Middle frontal gyrus (tissue), 1 donor: ENCODE results near the gene REM2.

Experiments used
- DNase-seq: peaks from one replicate; pipeline ENCODE4 v3.0.0-alpha.2; 2015; ENCODE audit warnings: low spot score; ENCODE audit errors: extremely low spot score

Gene REM2

DNA sequence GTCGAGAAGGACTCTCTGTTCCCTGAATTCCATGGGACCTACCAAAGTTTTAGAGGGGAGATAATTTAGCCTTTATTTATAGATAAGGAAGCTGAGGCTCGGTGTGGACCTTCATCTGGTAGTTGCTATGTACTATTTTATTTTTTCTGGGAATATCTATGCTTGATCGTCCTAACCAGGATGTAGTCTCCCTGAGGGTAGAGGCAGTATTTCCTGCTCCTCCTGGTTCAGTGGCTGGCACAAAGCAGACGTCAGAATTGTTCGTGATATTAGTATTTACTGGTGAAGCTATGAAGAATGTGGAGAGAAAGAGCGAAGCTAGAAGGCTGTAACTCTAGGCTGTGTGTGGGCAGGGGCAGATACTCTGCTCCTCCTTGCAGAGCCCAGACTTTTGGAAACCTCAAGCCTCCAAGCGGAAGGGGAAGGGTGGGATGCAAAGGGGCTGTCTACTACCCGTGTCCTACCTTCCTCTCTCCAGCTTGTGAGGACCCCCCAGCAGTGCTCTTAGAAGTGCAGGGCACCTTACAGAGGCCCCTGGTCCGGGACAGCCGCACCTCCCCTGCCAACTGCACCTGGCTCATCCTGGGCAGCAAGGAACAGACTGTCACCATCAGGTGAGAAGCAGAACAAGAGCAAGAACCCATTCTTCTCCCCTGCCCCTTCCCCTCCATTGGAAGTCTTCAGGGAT lies 10.0 kb upstream of the REM2 start:
- DNase-seq = no peak

DNA sequence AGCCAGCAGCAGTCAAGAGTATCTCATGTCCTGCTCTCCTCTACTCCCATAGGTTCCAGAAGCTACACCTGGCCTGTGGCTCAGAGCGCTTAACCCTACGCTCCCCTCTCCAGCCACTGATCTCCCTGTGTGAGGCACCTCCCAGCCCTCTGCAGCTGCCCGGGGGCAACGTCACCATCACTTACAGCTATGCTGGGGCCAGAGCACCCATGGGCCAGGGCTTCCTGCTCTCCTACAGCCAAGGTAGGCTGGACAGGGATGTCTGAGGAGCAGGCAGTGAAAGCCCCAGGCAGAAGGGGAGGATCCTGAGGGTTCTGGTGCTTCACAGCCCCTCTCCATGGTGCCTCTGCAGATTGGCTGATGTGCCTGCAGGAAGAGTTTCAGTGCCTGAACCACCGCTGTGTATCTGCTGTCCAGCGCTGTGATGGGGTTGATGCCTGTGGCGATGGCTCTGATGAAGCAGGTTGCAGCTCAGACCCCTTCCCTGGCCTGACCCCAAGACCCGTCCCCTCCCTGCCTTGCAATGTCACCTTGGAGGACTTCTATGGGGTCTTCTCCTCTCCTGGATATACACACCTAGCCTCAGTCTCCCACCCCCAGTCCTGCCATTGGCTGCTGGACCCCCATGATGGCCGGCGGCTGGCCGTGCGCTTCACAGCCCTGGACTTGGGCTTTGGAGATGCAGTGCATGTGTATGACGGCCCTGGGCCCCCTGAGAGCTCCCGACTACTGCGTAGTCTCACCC lies 7.8 kb upstream of the REM2 start:
- no peak for DNase-seq

DNA sequence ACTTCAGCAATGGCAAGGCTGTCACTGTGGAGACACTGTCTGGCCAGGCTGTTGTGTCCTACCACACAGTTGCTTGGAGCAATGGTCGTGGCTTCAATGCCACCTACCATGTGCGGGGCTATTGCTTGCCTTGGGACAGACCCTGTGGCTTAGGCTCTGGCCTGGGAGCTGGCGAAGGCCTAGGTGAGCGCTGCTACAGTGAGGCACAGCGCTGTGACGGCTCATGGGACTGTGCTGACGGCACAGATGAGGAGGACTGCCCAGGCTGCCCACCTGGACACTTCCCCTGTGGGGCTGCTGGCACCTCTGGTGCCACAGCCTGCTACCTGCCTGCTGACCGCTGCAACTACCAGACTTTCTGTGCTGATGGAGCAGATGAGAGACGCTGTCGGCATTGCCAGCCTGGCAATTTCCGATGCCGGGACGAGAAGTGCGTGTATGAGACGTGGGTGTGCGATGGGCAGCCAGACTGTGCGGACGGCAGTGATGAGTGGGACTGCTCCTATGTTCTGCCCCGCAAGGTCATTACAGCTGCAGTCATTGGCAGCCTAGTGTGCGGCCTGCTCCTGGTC lies 7.2 kb upstream of the REM2 start:
- DNase-seq = no peak

DNA sequence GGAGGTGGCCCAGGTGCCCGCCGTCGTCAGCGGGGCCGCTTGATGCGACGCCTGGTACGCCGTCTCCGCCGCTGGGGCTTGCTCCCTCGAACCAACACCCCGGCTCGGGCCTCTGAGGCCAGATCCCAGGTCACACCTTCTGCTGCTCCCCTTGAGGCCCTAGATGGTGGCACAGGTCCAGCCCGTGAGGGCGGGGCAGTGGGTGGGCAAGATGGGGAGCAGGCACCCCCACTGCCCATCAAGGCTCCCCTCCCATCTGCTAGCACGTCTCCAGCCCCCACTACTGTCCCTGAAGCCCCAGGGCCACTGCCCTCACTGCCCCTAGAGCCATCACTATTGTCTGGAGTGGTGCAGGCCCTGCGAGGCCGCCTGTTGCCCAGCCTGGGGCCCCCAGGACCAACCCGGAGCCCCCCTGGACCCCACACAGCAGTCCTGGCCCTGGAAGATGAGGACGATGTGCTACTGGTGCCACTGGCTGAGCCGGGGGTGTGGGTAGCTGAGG lies 6.0 kb upstream of the REM2 start:
- no peak for DNase-seq

DNA sequence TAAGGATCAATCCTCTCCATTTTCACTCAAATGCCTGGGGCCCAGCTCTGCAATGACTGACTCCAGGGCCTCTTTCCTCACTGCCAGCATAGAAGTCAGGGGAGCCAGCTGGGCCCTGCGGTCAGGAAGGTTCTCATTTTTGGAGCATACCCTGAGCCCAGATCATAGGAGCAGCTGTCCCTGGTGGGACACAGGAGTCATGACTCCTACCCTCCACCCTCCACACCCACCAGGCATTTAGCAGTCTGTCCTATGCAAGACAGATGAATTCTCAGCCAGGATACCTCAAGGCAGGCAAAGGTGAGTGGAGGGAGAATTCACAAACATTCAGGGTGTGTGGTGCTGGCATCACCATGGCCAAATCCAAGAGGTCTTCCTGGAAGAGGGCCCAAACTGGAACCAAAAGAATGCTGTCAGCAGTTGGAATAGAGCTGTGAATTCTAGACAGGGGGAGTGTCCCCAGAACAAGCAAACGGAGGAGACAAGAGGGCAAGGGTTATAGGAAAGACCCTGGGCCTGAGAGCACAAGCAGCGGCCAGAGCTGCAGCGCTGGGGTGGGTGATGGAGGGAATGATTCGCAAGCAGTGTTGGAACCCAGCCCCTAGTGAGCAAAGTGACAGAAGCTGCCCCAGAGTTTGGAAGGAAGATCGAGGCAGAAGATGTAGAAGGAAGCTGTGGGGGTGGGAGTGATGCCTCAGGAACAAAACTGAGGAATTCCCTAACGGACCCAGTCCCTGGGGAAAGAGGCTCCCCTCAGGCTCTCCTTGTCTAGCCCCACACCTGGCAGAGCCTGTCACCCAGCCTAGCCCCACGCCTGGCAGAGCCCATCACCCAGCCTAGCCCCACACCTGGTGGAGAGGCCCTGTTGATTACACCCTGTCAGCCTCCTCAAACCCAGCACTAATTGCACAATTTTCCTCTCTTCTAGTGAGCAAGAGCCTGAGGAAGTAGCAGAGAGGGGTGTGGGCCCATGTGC lies 4.5 kb upstream of the REM2 start:
- DNase-seq = no peak

DNA sequence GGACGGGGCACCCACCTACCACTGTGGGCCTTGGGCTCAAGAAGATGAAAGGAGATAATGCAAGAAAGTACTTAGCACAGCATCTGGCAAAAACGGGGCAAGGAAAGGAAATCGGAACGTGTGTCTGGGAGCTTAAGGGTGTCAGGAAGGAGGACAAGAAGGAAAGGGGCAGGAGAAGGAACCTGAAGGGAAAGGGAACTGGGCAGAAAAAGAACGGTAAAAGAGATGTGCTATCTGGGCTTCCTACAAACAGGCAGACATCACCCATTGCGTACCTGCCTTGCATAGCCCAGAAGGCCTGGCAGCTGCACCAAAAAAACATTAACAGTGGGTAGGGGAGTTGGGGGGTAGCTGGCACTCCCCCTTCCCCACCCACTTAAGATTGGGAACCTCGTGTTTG lies 958 bp upstream of the REM2 start:
- no peak for DNase-seq

DNA sequence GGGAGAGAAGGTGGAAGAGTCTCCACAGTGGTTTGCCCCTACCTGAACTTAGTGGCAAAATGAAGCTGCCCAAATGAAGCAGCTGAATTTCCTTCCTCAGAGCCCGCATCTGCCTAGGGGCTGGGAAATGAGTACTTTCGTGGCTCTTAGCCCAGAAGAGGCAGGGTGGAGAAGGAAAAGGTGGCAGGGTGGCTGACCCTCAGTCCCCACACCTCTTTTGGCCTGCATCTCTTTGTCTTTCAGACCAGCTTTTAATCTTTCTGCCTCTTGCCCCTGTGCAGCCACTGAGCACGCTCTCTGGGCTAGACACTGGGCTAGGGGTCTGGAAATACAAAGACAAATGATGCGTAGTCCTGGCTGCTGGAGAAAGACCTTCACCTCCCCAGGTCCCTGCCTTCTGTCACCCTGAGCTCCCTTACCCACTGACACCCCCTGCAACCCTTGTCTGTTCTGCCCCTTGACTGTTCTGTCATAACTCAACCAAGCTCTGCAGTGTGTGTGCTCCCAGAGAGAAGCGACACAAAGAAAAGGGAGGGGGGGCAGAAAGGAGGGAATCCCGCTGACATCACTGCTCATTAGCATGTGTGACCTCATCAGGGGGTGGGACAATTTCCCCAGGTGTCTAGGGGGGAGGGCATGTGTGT lies 371 bp upstream of the REM2 start:
- no peak for DNase-seq

DNA sequence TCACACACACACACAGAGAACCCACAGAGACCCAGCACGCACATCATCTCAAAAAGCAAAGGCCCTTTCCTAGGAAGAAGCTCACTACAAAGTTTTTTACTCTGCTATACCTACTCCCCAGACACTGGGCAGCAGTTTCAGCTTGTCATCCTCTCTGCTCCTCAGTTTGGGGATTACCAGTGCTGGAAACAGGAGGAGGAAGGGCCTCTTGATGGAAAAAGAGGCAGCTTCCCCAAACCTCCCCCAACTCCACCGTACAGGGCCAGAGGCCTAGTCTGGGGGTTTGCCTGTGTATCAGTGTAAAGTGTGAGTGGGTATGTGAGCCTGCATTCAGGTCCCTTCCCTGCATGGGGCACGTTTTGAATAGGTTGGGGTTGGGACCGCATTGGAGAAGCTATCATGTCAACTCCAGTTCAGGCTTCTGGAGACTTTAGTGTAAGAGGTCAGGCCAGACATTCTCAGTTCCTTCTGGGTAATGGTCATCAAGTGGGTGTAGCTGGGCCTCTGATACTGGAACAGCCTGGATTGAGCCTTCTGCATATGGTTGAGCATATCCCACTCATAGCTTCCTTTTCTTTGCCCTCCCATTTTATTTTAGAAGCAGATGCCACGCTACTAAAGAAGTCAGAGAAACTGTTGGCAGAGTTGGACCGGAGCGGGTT lies 1.2 kb downstream of the REM2 start:
- no peak for DNase-seq

DNA sequence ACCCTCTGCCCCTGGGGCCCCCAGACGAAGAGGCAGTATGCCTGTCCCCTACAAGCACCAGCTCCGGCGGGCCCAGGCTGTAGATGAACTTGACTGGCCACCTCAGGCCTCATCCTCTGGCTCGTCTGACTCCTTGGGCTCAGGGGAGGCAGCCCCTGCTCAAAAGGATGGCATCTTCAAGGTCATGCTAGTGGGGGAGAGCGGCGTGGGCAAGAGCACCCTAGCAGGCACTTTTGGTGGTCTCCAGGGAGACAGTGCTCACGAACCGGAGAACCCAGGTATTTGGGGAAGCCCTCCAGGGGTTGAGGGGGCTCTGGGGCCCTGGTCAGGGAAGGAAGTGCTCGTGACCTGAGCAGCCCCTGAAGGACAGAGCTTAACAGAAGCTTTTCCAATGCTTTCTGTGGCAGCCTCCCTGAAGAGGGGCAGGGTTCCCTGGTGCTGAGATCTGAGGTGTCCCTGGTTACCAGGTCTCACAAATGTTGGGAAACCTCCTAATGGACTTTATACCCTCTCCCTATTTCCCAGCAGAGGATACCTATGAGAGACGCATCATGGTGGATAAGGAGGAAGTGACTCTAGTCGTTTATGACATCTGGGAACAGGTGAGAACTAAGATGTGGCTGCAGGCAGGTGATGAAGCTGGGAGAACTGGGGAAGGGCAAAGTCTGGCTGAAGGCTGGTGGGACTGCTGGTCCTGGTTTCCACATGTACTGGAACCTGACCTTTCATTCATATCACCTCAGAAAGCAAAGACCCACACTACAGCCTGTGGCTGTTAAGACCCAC lies 1.9 kb downstream of the REM2 start:
- no peak for DNase-seq

DNA sequence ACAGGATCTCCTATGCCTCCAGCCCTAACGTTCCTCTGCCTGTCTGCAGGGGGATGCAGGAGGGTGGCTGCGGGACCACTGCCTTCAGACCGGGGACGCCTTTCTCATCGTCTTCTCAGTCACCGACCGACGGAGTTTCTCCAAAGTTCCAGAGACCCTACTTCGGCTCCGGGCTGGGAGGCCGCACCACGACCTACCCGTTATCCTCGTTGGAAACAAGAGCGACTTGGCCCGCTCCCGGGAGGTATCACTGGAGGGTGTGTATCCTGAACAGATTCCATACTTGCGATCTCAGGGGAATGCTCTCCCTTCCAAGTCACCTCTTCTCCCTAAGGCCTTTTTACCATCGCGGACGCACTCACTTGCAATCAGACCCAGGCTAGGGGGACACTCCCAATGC lies 3.0 kb downstream of the REM2 start:
- no peak for DNase-seq

DNA sequence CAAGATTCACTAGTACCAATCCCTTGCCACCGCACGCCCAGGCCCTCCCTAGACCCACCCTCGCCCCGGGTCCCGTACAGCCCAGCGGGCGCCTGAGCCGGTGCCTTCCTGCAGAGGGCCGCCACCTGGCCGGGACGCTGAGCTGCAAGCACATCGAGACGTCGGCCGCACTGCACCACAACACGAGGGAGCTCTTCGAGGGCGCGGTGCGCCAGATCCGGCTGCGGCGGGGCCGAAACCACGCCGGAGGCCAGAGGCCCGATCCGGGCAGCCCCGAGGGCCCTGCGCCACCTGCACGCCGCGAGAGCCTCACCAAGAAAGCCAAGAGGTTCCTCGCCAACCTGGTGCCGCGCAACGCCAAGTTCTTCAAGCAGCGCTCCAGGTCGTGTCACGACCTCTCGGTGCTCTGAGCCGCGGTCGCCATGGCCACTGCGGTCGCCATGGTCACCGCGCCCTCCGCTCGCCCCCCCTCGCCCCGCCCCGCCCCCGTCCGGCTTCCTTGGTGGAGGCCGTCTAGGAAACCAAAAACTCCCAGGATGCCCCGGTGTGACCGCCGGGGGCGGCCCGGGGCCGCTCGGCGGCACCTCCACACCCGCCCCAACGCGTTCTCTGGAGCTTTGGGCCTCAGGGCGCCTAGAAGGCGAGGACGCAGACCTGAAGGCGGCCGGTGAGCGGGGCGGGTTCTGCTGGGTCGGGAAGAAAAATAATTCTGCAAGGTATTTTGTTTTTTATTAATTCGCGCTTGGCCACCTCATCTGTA lies 3.7 kb downstream of the REM2 start:
- DNase-seq = no peak

DNA sequence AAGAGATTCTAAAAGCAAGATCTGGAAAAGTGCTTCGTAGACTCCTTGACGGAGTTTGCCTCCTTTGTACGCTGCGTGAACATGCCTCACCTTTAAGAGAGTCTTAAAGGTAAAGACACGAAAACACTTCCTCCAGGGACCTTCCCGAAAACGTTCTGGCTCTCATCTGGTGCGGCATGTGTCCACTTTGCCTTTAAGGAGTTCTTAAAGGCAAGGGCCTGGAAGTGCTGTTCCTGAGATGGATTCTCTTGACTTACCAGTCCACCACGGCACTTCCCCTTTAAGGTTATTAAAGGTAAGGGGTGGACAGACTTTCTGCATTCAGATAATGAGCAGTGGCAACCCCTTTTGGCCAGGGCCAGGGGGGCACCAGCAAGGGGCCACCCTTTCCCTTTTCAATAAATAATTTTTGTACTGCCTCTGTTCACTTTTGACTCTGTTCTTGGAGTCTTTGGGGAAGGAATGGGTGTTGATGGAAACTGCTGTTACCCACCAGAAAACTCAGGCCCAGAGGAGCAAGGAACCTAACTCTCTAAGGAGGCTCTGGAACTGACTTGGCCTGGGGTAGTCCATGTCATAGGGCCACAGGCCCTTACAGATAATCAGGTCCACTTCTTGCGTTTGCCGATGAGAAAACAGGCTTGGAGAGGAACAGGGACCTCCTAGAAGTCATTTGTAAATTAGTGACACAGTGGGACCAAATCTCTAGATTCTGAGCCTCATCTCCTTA lies 4.4 kb downstream of the REM2 start:
- no peak for DNase-seq

DNA sequence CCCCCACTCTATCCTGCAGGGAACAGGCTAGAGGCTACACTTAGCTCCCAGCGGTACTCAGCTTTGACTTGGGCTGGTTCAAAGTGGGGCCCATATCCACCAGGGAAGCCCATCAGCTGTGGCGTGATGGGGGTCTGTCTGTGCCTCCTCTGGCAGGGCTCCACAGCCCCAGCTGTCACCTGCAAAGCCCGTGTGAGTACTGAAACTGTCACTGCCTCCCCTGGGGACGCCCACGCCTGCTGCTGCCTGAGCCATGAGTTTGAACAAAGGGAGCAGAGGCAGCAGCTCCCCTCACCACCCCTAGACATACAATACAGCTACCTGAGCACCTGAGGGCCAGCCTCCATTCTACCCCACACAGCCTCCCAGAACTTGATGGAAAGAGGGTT lies 5.0 kb downstream of the REM2 start:
- DNase-seq = no peak

DNA sequence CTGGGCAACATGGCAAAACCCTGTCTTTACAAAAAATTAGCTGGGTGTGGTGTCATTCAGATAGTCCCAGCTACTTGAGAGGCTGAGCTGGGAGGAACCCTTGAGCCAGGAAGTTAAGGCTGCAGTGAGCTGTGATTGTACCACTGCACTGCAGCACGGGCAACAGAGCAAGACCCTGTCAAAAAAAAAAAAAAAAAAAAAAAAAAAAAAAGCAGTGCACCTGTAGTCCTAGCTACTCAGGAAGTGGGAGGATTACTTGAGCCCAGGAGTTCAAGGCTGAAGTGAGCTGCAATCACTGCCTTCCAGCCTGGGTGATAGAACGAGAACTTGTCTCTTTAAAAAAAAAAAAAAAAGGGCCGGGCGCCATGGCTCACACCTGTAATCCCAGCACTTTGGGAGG lies 5.6 kb downstream of the REM2 start:
- no peak for DNase-seq

DNA sequence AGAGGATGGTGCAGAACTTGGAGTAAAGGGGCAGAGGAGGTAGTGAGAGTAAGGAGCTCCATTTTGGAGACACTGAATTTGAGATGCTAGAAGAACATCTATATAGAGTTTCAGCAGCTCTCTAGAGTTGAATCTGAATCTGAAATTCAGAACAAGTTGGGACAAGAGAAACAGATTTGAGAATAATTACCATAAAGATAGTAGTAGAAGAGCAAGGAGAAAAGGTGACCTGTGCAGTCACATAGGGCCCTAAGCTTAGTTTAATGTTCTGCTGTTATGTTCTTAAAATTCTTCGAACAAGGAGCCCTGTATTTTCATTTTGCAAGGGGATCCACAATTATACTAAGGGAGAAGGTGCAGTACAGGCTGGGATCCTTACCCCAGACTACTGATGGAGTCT lies 7.4 kb downstream of the REM2 start:
- DNase-seq = no peak

DNA sequence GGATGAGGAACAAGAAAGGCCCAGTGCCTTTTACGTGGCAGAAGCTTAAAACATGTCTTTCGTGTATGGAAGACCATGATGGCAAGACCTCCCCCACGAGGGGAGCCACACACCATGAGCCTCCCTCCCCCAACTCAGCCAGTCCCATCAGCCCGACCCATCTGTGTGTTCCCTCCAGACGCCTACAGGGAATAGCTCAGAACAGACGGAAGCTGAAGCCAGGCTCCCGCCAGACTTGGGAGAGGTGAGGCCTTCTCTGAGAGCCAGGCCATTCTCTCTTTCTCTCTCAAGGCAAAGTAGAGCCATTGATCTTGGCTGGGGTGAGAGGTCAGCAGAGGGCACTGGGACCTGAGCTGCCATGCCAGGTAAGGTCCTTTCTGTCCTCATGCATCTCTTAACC lies 9.5 kb downstream of the REM2 start:
- DNase-seq = no peak

DNA sequence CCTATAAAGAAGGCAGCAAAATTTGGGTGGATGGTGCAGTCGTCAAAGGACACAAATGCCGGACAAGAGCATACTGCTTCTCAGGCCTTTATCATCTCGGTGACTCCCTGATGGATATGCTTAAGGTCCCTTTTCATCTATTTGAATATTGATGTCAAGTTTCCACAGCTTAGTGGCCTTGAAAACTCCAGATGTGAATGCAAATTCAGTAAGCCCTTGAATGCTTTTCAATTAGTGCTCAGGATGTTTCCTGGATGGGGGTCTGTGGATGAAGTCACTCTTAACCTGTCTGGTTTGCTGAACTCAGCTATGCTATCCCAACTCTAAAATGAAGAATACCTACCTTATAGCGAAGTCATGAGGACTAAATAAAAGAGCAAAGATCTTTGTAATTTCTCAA lies 10.7 kb downstream of the REM2 start:
- no peak for DNase-seq

DNA sequence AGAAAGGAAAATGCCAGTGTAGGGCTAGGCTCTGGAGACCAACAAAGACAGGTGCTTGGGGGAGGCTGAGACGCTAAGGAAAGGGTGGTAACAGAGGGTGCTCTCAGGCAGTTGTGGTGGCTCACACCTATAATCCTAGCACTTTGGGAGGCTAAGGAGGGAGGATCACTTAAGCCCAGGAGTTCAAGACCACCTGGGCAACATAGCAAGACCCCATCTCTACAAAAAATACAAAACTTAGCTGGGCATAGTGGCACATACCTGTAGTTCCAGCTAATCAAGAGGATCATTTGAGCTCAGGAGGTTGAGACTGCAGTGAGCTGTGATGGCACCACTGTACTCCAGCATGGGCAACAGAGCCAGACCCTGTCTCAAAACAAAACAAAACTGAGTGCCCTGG lies 12.4 kb downstream of the REM2 start:
- DNase-seq = no peak
